PFSK-1 (cell line): ENCODE measurements around the gene LRMDA.

Experiments
- FOXP2 ChIP-seq: optimal IDR thresholded peaks from 2 replicates; pipeline ENCODE3; 2011; ENCODE audit warnings: borderline replicate concordance, control low read depth, inconsistent platforms; ENCODE audit not compliant: insufficient read depth; ENCODE audit errors: extremely low read length, extremely low read depth
- POLR2AphosphoS5 ChIP-seq: IDR thresholded peaks from 2 replicates; pipeline ENCODE4 v1.6.1; 2012; ENCODE audit warnings: low read depth, mild to moderate bottlenecking, control low read depth, low read length, moderate library complexity
- REST ChIP-seq, 2 experiments: IDR thresholded peaks; 2 replicates each; pipeline versions ENCODE4 v1.6.1 to v1.8.0; 2011 to 2012; ENCODE audit warnings: low read depth in 2 of 2, low read length in 2 of 2, control low read depth in 1 of 2, inconsistent platforms in 1 of 2, mild to moderate bottlenecking in 1 of 2, moderate library complexity in 1 of 2; ENCODE audit not compliant: insufficient read depth in 1 of 2
- SIN3A ChIP-seq: IDR thresholded peaks from 2 replicates; pipeline ENCODE4 v1.6.1; 2012; ENCODE audit warnings: mild to moderate bottlenecking, low read length, moderate library complexity, borderline replicate concordance; ENCODE audit not compliant: insufficient read depth
- TAF1 ChIP-seq: IDR thresholded peaks from 2 replicates; pipeline ENCODE4 v1.6.1; 2012; ENCODE audit warnings: low read length, control low read depth, borderline replicate concordance; ENCODE audit not compliant: insufficient read depth

The LRMDA gene

GRCh38 chr10:76291885-76292284, 860.5 kb downstream of the LRMDA start:
- no peak for TF ChIP-seq SIN3A
- no peak for TF ChIP-seq FOXP2
- TF ChIP-seq TAF1: no peak
- TF ChIP-seq POLR2AphosphoS5: no peak
- TF ChIP-seq REST (IDR thresholded peaks at IDR 0.05; ENCODE audit: insufficient read depth in 1 of 2, low read depth in 2 of 2, low read length in 2 of 2): no peak

- no peak for TF ChIP-seq TAF1
- no peak for TF ChIP-seq FOXP2
- TF ChIP-seq POLR2AphosphoS5: no peak
- no peak for TF ChIP-seq REST (IDR thresholded peaks at IDR 0.05; ENCODE audit: insufficient read depth in 1 of 2, low read depth in 2 of 2, low read length in 2 of 2)
- no peak for TF ChIP-seq SIN3A
These were observed 865.5 kb downstream of the LRMDA start for GRCh38 chr10:76296957-76297356.

GRCh38 chr10:76297358-76297757, 865.9 kb downstream of the LRMDA start:
- TF ChIP-seq TAF1: no peak
- no peak for TF ChIP-seq FOXP2
- TF ChIP-seq POLR2AphosphoS5: no peak
- no peak for TF ChIP-seq REST (IDR thresholded peaks at IDR 0.05; ENCODE audit: insufficient read depth in 1 of 2, low read depth in 2 of 2, low read length in 2 of 2)
- TF ChIP-seq SIN3A: no peak

- TF ChIP-seq SIN3A (no peak), FOXP2 (no peak), POLR2AphosphoS5 (no peak)
These were observed 866.4 kb downstream of the LRMDA start for GRCh38 chr10:76297780-76298281.

GRCh38 chr10:76298329-76298728, 866.9 kb downstream of the LRMDA start:
- TF ChIP-seq POLR2AphosphoS5 (no peak), REST (IDR thresholded peaks at IDR 0.05; ENCODE audit: insufficient read depth in 1 of 2, low read depth in 2 of 2, low read length in 2 of 2) (no peak), TAF1 (no peak), SIN3A (no peak), FOXP2 (no peak)

GRCh38 chr10:76299501-76299900, 868.1 kb downstream of the LRMDA start:
- no peak for TF ChIP-seq REST (IDR thresholded peaks at IDR 0.05; ENCODE audit: insufficient read depth in 1 of 2, low read depth in 2 of 2, low read length in 2 of 2)
- TF ChIP-seq SIN3A: no peak
- TF ChIP-seq TAF1: no peak
- TF ChIP-seq FOXP2: no peak
